ENCODE measurements around the gene OTUB2. TPM values are rescaled to one million over a fixed set of nuclear protein-coding genes. Genes with fewer than 3 reads are reported as not detected.

Gene OTUB2
- total and polyA plus RNA-seq, 2 of the 8 experiments (the other 6 are each of a cell fraction or from before 2014, with no cell fraction given): 2.2 to 4.2 TPM

DNA sequence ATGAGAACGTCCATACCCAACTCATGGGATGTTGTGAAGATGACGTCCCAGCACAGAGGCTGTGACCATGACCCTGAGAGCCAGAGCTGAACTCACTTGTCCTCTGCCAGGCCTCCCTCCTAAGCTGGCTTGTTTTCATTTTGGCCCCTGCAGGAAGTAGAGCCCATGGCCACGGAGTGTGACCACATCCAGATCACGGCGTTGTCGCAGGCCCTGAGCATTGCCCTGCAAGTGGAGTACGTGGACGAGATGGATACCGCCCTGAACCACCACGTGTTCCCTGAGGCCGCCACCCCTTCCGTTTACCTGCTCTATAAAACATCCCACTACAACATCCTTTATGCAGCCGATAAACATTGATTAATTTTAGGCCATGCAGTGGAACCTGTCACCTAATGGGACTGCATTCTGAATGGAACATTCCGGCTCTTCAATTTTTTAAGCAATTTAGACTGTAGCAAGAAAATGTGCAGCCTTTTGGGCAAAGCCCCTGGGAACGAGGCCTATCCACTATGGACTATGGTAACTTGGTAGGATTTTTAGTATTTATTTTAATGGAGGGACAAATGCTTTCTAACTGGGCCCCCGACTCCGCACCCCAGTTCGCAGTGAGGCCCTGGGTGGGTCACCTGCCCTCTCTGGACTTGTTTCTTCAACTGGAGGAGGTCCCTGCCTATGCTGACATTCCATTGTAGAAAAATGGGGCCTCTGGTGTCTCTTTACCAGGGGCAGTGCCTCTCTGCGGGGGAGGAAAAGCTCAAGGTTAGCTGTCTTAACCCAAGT is 19.6 kb downstream of the OTUB2 start (continued):
- TF ChIP-seq, protein P1, sequence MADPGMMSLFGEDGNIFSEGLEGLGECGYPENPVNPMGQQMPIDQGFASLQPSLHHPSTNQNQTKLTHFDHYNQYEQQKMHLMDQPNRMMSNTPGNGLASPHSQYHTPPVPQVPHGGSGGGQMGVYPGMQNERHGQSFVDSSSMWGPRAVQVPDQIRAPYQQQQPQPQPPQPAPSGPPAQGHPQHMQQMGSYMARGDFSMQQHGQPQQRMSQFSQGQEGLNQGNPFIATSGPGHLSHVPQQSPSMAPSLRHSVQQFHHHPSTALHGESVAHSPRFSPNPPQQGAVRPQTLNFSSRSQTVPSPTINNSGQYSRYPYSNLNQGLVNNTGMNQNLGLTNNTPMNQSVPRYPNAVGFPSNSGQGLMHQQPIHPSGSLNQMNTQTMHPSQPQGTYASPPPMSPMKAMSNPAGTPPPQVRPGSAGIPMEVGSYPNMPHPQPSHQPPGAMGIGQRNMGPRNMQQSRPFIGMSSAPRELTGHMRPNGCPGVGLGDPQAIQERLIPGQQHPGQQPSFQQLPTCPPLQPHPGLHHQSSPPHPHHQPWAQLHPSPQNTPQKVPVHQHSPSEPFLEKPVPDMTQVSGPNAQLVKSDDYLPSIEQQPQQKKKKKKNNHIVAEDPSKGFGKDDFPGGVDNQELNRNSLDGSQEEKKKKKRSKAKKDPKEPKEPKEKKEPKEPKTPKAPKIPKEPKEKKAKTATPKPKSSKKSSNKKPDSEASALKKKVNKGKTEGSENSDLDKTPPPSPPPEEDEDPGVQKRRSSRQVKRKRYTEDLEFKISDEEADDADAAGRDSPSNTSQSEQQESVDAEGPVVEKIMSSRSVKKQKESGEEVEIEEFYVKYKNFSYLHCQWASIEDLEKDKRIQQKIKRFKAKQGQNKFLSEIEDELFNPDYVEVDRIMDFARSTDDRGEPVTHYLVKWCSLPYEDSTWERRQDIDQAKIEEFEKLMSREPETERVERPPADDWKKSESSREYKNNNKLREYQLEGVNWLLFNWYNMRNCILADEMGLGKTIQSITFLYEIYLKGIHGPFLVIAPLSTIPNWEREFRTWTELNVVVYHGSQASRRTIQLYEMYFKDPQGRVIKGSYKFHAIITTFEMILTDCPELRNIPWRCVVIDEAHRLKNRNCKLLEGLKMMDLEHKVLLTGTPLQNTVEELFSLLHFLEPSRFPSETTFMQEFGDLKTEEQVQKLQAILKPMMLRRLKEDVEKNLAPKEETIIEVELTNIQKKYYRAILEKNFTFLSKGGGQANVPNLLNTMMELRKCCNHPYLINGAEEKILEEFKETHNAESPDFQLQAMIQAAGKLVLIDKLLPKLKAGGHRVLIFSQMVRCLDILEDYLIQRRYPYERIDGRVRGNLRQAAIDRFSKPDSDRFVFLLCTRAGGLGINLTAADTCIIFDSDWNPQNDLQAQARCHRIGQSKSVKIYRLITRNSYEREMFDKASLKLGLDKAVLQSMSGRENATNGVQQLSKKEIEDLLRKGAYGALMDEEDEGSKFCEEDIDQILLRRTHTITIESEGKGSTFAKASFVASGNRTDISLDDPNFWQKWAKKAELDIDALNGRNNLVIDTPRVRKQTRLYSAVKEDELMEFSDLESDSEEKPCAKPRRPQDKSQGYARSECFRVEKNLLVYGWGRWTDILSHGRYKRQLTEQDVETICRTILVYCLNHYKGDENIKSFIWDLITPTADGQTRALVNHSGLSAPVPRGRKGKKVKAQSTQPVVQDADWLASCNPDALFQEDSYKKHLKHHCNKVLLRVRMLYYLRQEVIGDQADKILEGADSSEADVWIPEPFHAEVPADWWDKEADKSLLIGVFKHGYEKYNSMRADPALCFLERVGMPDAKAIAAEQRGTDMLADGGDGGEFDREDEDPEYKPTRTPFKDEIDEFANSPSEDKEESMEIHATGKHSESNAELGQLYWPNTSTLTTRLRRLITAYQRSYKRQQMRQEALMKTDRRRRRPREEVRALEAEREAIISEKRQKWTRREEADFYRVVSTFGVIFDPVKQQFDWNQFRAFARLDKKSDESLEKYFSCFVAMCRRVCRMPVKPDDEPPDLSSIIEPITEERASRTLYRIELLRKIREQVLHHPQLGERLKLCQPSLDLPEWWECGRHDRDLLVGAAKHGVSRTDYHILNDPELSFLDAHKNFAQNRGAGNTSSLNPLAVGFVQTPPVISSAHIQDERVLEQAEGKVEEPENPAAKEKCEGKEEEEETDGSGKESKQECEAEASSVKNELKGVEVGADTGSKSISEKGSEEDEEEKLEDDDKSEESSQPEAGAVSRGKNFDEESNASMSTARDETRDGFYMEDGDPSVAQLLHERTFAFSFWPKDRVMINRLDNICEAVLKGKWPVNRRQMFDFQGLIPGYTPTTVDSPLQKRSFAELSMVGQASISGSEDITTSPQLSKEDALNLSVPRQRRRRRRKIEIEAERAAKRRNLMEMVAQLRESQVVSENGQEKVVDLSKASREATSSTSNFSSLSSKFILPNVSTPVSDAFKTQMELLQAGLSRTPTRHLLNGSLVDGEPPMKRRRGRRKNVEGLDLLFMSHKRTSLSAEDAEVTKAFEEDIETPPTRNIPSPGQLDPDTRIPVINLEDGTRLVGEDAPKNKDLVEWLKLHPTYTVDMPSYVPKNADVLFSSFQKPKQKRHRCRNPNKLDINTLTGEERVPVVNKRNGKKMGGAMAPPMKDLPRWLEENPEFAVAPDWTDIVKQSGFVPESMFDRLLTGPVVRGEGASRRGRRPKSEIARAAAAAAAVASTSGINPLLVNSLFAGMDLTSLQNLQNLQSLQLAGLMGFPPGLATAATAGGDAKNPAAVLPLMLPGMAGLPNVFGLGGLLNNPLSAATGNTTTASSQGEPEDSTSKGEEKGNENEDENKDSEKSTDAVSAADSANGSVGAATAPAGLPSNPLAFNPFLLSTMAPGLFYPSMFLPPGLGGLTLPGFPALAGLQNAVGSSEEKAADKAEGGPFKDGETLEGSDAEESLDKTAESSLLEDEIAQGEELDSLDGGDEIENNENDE (IDR thresholded peaks at IDR 0.05; ENCODE audit: insufficient replicate concordance, low read length): no peak
- TF ChIP-seq SAP30 (IDR thresholded peaks at IDR 0.05; ENCODE audit: insufficient read depth, insufficient replicate concordance, low read length): no peak

Data from H1 (cell line).